Astrocyte of the cerebellum (primary cell): Measurements from ENCODE around the gene TPD52L1.
A peak's percentile ranks its signal among the peaks of the same experiment; 100 is the strongest.

ENCODE experiments used
- DNase-seq: peaks from one replicate; pipeline ENCODE4 v3.0.0-alpha.2; 2011; ENCODE audit warnings: low read depth
- H3K4me3 ChIP-seq: 2 replicates; pipeline ENCODE4 v1.5.1; 2011; ENCODE audit warnings: mild to moderate bottlenecking, low read depth, low read length, moderate library complexity
- CTCF ChIP-seq: IDR thresholded peaks from 2 replicates; pipeline ENCODE4 v1.5.1; 2012; ENCODE audit warnings: low read length, low read depth, moderate library complexity, mild to moderate bottlenecking; ENCODE audit errors: missing control alignments
- in situ Hi-C: cut with HindIII; loops from 2 replicates; pipeline ENCODE4 v1.10.0; 2017; ENCODE audit warnings: low sequenced_read_pairs

TPD52L1 gene

GRCh38 chr6:125163811-125164210, 10.2 kb downstream of the TPD52L1 start:
- no peak for TF ChIP-seq CTCF
- no peak for DNase-seq
- in situ Hi-C loops: no loop called here
- no peak overlapping the region for H3K4me3 ChIP-seq

GRCh38 chr6:125164696-125165095, 11.1 kb downstream of the TPD52L1 start:
- no peak overlapping the region for H3K4me3 ChIP-seq
- in situ Hi-C loops: no loop called here
- no peak for DNase-seq
- TF ChIP-seq CTCF: no peak

- DNase-seq: peak; percentile 35
- no peak for TF ChIP-seq CTCF
- in situ Hi-C loops: no loop called here
- H3K4me3 ChIP-seq: no peak overlapping the region
Measured at GRCh38 chr6:125165256-125165655, 11.7 kb downstream of the TPD52L1 start.

GRCh38 chr6:125165776-125166175, 12.2 kb downstream of the TPD52L1 start:
- DNase-seq: no peak
- no peak for TF ChIP-seq CTCF
- no peak overlapping the region for H3K4me3 ChIP-seq
- in situ Hi-C loops: no loop called here

GRCh38 chr6:125166711-125167110, 13.1 kb downstream of the TPD52L1 start:
- no peak for TF ChIP-seq CTCF
- no peak overlapping the region for H3K4me3 ChIP-seq
- DNase-seq: no peak
- in situ Hi-C loops: no loop called here

GRCh38 chr6:125167579-125167978, 14.0 kb downstream of the TPD52L1 start:
- in situ Hi-C loops: no loop called here
- no peak for DNase-seq
- TF ChIP-seq CTCF: no peak
- H3K4me3 ChIP-seq: no peak overlapping the region

- DNase-seq: no peak
- no peak overlapping the region for H3K4me3 ChIP-seq
- TF ChIP-seq CTCF: no peak
- in situ Hi-C loops: no loop called here
Measured at GRCh38 chr6:125169058-125169457, 15.5 kb downstream of the TPD52L1 start.
